H1 (cell line): ENCODE measurements around the gene PARP16. TPM values are rescaled to one million over a fixed set of nuclear protein-coding genes. Genes with fewer than 3 reads are reported as not detected.

Experiments
- CTCF ChIA-PET: fragments of 300-600 bp; sonication (Branson Sonifier 250); formaldehyde crosslinking; loops from one replicate; lab custom pipeline; 2021; ENCODE audit not compliant: partially characterized antibody; lab: Charles Lee
- POLR2A ChIA-PET: fragments of 300-600 bp; sonication (Branson Sonifier 250); formaldehyde crosslinking; loops from one replicate; lab custom pipeline; 2021; ENCODE audit warnings: inconsistent platforms; ENCODE audit not compliant: partially characterized antibody; lab: Charles Lee
- DNase-seq, 2 experiments: peaks; one replicate each; pipeline versions ENCODE4 v3.0.0 to v3.0.0-alpha.2; 2010 to 2022; ENCODE audit warnings: low spot score in 2 of 2, low read depth in 1 of 2, mixed read lengths in 1 of 2
- FAIRE-seq: peaks from 2 replicates; lab custom pipeline; 2011; peaks lifted over from hg19 to GRCh38; lab: Jason Lieb, UNC
- H2AFZ ChIP-seq: 2 replicates; pipeline ENCODE4 v1.8.1; 2012; ENCODE audit warnings: low read length, inconsistent platforms
- H2AK5ac ChIP-seq: 2 replicates; pipeline ENCODE4 v1.6.1; 2013; ENCODE audit warnings: low read depth, low read length
- H2BK120ac ChIP-seq: replicated peaks from 2 replicates; pipeline ENCODE3; 2013; ENCODE audit warnings: low read depth, low read length, inconsistent platforms
- H2BK12ac ChIP-seq: 2 replicates; pipeline ENCODE4 v1.6.1; 2013; ENCODE audit warnings: low read depth, low read length
- H2BK15ac ChIP-seq: 2 replicates; pipeline ENCODE4 v1.6.1; 2013; ENCODE audit warnings: low read length
- H2BK20ac ChIP-seq: 2 replicates; pipeline ENCODE4 v1.6.1; 2013; ENCODE audit warnings: low read length
- H2BK5ac ChIP-seq: 2 replicates; pipeline ENCODE4 v1.6.1; 2013; ENCODE audit warnings: low read depth, low read length
- H3K14ac ChIP-seq: 2 replicates; pipeline ENCODE4 v1.6.1; 2013; ENCODE audit warnings: inconsistent platforms; ENCODE audit not compliant: insufficient read length
- H3K18ac ChIP-seq: 2 replicates; pipeline ENCODE4 v1.6.1; 2013; ENCODE audit warnings: low read length; ENCODE audit errors: extremely low read depth
- H3K23ac ChIP-seq: 2 replicates; pipeline ENCODE4 v1.6.1; 2013; ENCODE audit warnings: inconsistent platforms; ENCODE audit not compliant: insufficient read length
- H3K23me2 ChIP-seq: 2 replicates; pipeline ENCODE4 v1.6.1; 2013; ENCODE audit warnings: low read depth, low read length
- H3K27ac ChIP-seq: 2 replicates; pipeline ENCODE4 v1.6.1; 2011; ENCODE audit warnings: low read depth, low read length, inconsistent platforms
- H3K27me3 ChIP-seq, 4 experiments: replicated peaks in 1 of 4; 1 replicate in 1 of 4; 2 replicates in 3 of 4; pipeline versions ENCODE4 v1.6.1 to v1.8.1; 2011 to 2013; ENCODE audit warnings: low read length in 3 of 4, mild to moderate bottlenecking in 3 of 4, inconsistent platforms in 2 of 4, mixed read lengths in 2 of 4, moderate library complexity in 1 of 4; ENCODE audit not compliant: control insufficient read depth in 3 of 4, insufficient read depth in 3 of 4; ENCODE audit errors: extremely low read depth in 1 of 4
- H3K36me3 ChIP-seq, 4 experiments: 2 replicates each; pipeline versions ENCODE4 v1.6.1 to v1.8.1; 2011 to 2013; ENCODE audit warnings: mild to moderate bottlenecking in 4 of 4, low read length in 3 of 4, moderate library complexity in 2 of 4, control low read depth in 1 of 4, inconsistent platforms in 1 of 4; ENCODE audit not compliant: insufficient read depth in 4 of 4, control insufficient read depth in 2 of 4
- H3K4ac ChIP-seq: replicated peaks from 2 replicates; pipeline ENCODE3; 2013; ENCODE audit warnings: low read length, low read depth, mixed read lengths, inconsistent platforms; ENCODE audit not compliant: insufficient read length
- H3K4me1 ChIP-seq, 4 experiments: replicated peaks in 1 of 4; 1 replicate in 1 of 4; 2 replicates in 3 of 4; pipeline versions ENCODE4 v1.6.1 to v1.8.1; 2011 to 2013; ENCODE audit warnings: low read length in 3 of 4, inconsistent platforms in 2 of 4, mixed read lengths in 1 of 4; ENCODE audit not compliant: insufficient read depth in 4 of 4, control insufficient read depth in 3 of 4
- H3K4me2 ChIP-seq, 2 experiments: 2 replicates each; pipeline versions ENCODE4 v1.6.1 to v1.8.1; 2011 to 2013; ENCODE audit warnings: low read depth in 2 of 2, low read length in 2 of 2, control low read depth in 1 of 2, inconsistent platforms in 1 of 2, mild to moderate bottlenecking in 1 of 2; ENCODE audit not compliant: insufficient read depth in 1 of 2
- H3K4me3 ChIP-seq, 4 experiments: fragments of 200-600, 300-600 bp in 1 of 4; sonication (generic), shearing (Covaris generic), sonication (Bioruptor Twin) in 1 of 4; 2 replicates each; pipeline versions ENCODE4 v1.5.1 to v1.8.1; 2011 to 2016; ENCODE audit warnings: low read length in 4 of 4, low read depth in 3 of 4, control low read depth in 2 of 4, inconsistent platforms in 2 of 4, mild to moderate bottlenecking in 2 of 4, mixed read lengths in 1 of 4, moderate library complexity in 1 of 4; ENCODE audit not compliant: insufficient read depth in 2 of 4; ENCODE audit errors: extremely low read depth in 1 of 4
- H3K56ac ChIP-seq: replicated peaks from 2 replicates; pipeline ENCODE3; 2013; ENCODE audit warnings: low read depth, mild to moderate bottlenecking, mixed read lengths, low read length, inconsistent platforms; ENCODE audit not compliant: insufficient read length
- H3K79me1 ChIP-seq: 2 replicates; pipeline ENCODE4 v1.6.1; 2013; ENCODE audit warnings: low read depth, low read length, control low read depth
- H3K79me2 ChIP-seq, 2 experiments: 2 replicates each; pipeline versions ENCODE4 v1.6.1 to v1.8.1; 2012 to 2013; ENCODE audit warnings: low read length in 2 of 2, mild to moderate bottlenecking in 2 of 2, inconsistent platforms in 1 of 2; ENCODE audit not compliant: insufficient read depth in 2 of 2, control insufficient read depth in 1 of 2
- H3K9ac ChIP-seq, 4 experiments: replicated peaks in 1 of 4; 1 replicate in 1 of 4; 2 replicates in 3 of 4; pipeline versions ENCODE4 v1.6.1 to v1.8.1; 2011 to 2013; ENCODE audit warnings: low read depth in 3 of 4, low read length in 3 of 4, control low read depth in 2 of 4, mild to moderate bottlenecking in 2 of 4, moderate library complexity in 2 of 4, inconsistent platforms in 1 of 4; ENCODE audit errors: extremely low read depth in 1 of 4
- H3K9me3 ChIP-seq, 2 experiments: 2 replicates each; pipeline versions ENCODE4 v1.6.1 to v1.8.1; 2012 to 2013; ENCODE audit warnings: mild to moderate bottlenecking in 2 of 2, moderate library complexity in 2 of 2, control low read depth in 1 of 2, inconsistent platforms in 1 of 2, low read depth in 1 of 2, low read length in 1 of 2, mixed read lengths in 1 of 2; ENCODE audit not compliant: insufficient read depth in 2 of 2
- H4K20me1 ChIP-seq, 2 experiments: replicated peaks in 1 of 2; 2 replicates each; pipeline versions ENCODE3 to v1.8.1; 2011 to 2013; ENCODE audit warnings: inconsistent platforms in 2 of 2, low read length in 2 of 2, mild to moderate bottlenecking in 1 of 2; ENCODE audit not compliant: insufficient read depth in 2 of 2, control insufficient read depth in 1 of 2
- H4K5ac ChIP-seq: 2 replicates; pipeline ENCODE4 v1.6.1; 2013; ENCODE audit warnings: low read length, low read depth, mixed read lengths, inconsistent platforms; ENCODE audit not compliant: insufficient read length
- H4K8ac ChIP-seq: 2 replicates; pipeline ENCODE4 v1.8.0; 2013; ENCODE audit warnings: mild to moderate bottlenecking, moderate library complexity, low read length, inconsistent platforms; ENCODE audit not compliant: insufficient read depth; ENCODE audit errors: extremely low read depth
- H4K91ac ChIP-seq: replicated peaks from 2 replicates; pipeline ENCODE3; 2013; ENCODE audit warnings: low read length, mixed read lengths, inconsistent platforms; ENCODE audit not compliant: insufficient read length
- BACH1 ChIP-seq: IDR thresholded peaks from 2 replicates; pipeline ENCODE4 v1.6.1; 2012; ENCODE audit warnings: low read length, improper control_type of control experiment
- GABPA ChIP-seq: IDR thresholded peaks from 2 replicates; pipeline ENCODE4 v1.6.1; 2011; ENCODE audit warnings: mild to moderate bottlenecking, low read length, moderate library complexity, borderline replicate concordance; ENCODE audit not compliant: insufficient read depth
- HDAC6 ChIP-seq: IDR thresholded peaks from one replicate; pipeline ENCODE4 v1.7.1; 2012; ENCODE audit warnings: low read depth, mild to moderate bottlenecking, inconsistent platforms, low read length, moderate library complexity
- RXRA ChIP-seq: IDR thresholded peaks from 2 replicates; pipeline ENCODE4 v1.6.1; 2011; ENCODE audit warnings: low read depth, mild to moderate bottlenecking, low read length, moderate library complexity; ENCODE audit not compliant: insufficient read depth
- SAP30 ChIP-seq: fragments of 300-600 bp; sonication (generic); IDR thresholded peaks from 2 replicates; pipeline ENCODE4 v1.7.1; 2012; ENCODE audit warnings: low read length, moderate library complexity, mild to moderate bottlenecking, inconsistent platforms; ENCODE audit not compliant: insufficient read depth, insufficient replicate concordance
- SIN3A ChIP-seq, 2 experiments: IDR thresholded peaks in 1 of 2; conservative IDR thresholded peaks in 1 of 2; 2 replicates each; pipeline ENCODE4 v1.6.1; 2011 to 2012; ENCODE audit warnings: low read length in 2 of 2, improper control_type of control experiment in 1 of 2, low read depth in 1 of 2, mild to moderate bottlenecking in 1 of 2
- TAF1 ChIP-seq: IDR thresholded peaks from 2 replicates; pipeline ENCODE4 v1.6.1; 2011; ENCODE audit warnings: mild to moderate bottlenecking, low read depth, low read length
- USF2 ChIP-seq: IDR thresholded peaks from 2 replicates; pipeline ENCODE4 v1.6.1; 2011; ENCODE audit warnings: low read length, improper control_type of control experiment
- WGBS, 2 experiments: shearing (Covaris generic) in 1 of 2; methylation state at CpG; one replicate each; pipeline versions ENCODE4 v1.1.6 to v1.1.7; 2013 to 2015; ENCODE audit warnings: low lambda C conversion rate in 2 of 2, mixed read lengths in 2 of 2, inconsistent platforms in 1 of 2, low coverage in 1 of 2, missing lambda C conversion rate in 1 of 2; ENCODE audit not compliant: insufficient replicate concordance in 2 of 2, insufficient coverage in 1 of 2, insufficient read length in 1 of 2; ENCODE audit errors: extremely low coverage in 1 of 2, missing lambda C conversion rate in 1 of 2; 5-methylcytosine and 5-hydroxymethylcytosine counted together
- polyA plus RNA-seq, 7 experiments: library from polyadenylated mRNA; depleted of rRNA in 3 of 7; stranded (reverse) in 5 of 7; unstranded in 2 of 7; fragments of >200 nt in 5 of 7; fragments of 200-250 nt in 2 of 7; gene quantifications; 1 replicate in 5 of 7; 2 replicates in 1 of 7; 4 replicates in 1 of 7; pipeline versions ENCODE4 v1.2.1 to v1.2.3, GENCODE V29; 2011 to 2013; ENCODE audit warnings: missing spikeins in 2 of 7, mixed read lengths in 2 of 7
- total RNA-seq: library from RNA; stranded (reverse); fragmentation: NEBNext Ultra II Directional; extraction: Animal tissue kit (Norgen Biotek cat#: 25700); gene quantifications from 2 replicates; pipeline ENCODE4 v1.2.1, GENCODE V29; 2021
- TF ChIP-seq, protein P1 (sequence below): IDR thresholded peaks from 2 replicates; pipeline ENCODE4 v1.6.1; 2011; ENCODE audit warnings: low read depth, mild to moderate bottlenecking, low read length; ENCODE audit not compliant: insufficient read depth

Gene PARP16
- total and polyA plus RNA-seq, 2 of the 8 experiments (the other 6 are each of a cell fraction or from before 2014, with no cell fraction given): 3.7 to 5.0 TPM

GRCh38 chr15:65285291-65286068 lies 1.2 kb downstream of the PARP16 start:
- no peak overlapping the region for H2BK5ac ChIP-seq
- no peaks in the 10 kb centered on the region for H3K36me3 ChIP-seq
- H3K79me2 ChIP-seq: no peaks in the 10 kb centered on the region
- peaks cover 0 to 1% of the 10 kb centered on the region in 2 experiments for H4K20me1 ChIP-seq
- no peak overlapping the region for H2AK5ac ChIP-seq
- 79% methylated on average over 10 of the region's 10 CpGs; no CpG with 5 or more reads in 1 of the 2 experiments for WGBS, 2 experiments
- peak overlapping the region; percentile 93 to 100 for H3K4me2 ChIP-seq
- H4K91ac ChIP-seq: no peak overlapping the region
- H3K56ac ChIP-seq: no peak overlapping the region
- H3K27ac ChIP-seq: no peak overlapping the region
- H2BK120ac ChIP-seq: no peak overlapping the region
- H2AFZ ChIP-seq: peak overlapping the region; percentile 38
- no peak for DNase-seq
- no peaks in the 10 kb centered on the region for H3K9me3 ChIP-seq
- H2BK15ac ChIP-seq: no peak overlapping the region
- H3K4me1 ChIP-seq: peaks cover 0 to 10% (median 7%) of the 10 kb centered on the region in 4 experiments; a peak in 5 of 7 replicates
- no peak overlapping the region; the same call in 1 of the 2 replicates for H3K18ac ChIP-seq
- peaks cover 8% of the 10 kb centered on the region for H3K23me2 ChIP-seq
- no peak overlapping the region for H3K23ac ChIP-seq
- H3K9ac ChIP-seq: peak overlapping the region in 3 of 4 experiments; percentile 53 to 71 (median 67); a peak in 3 of 7 replicates
- H2BK20ac ChIP-seq: no peak overlapping the region
- H3K79me1 ChIP-seq: no peaks in the 10 kb centered on the region
- peaks cover 0 to 10% (median 10%) of the 10 kb centered on the region in 4 experiments; a peak in 6 of 7 replicates for H3K27me3 ChIP-seq
- CTCF ChIA-PET: interaction anchor here (0.9 to 11.1 kb wide), 19 partner anchors 8 to 252 kb away, joined by 3 to 114 read pairs (median 5); partner anchors contain the start of gene CILP
- no peak overlapping the region for H4K8ac ChIP-seq
- peak overlapping the region; percentile 69 to 77 (median 75) for H3K4me3 ChIP-seq
- no peak overlapping the region for H2BK12ac ChIP-seq
- no peak overlapping the region for H3K14ac ChIP-seq
- no peak overlapping the region for H4K5ac ChIP-seq
- H3K4ac ChIP-seq: no peak overlapping the region
- FAIRE-seq: no peak
- POLR2A ChIA-PET: interaction anchor here (1.2 to 10.1 kb wide), 5 partner anchors 10 to 100 kb away, joined by 8 to 123 read pairs (median 20); partner anchors contain the start of genes CLPX, RNU5A-1 and RNU5B-1
- TF ChIP-seq, protein P1, sequence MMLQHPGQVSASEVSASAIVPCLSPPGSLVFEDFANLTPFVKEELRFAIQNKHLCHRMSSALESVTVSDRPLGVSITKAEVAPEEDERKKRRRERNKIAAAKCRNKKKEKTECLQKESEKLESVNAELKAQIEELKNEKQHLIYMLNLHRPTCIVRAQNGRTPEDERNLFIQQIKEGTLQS: no peak
- no peak for TF ChIP-seq BACH1
- TF ChIP-seq USF2: no peak
- no peak for TF ChIP-seq SAP30
- TF ChIP-seq HDAC6: no peak
- 0 out of 4 replicates have a peak, but pooled peaks of 1 of the 2 experiments have one; percentile 31 for TF ChIP-seq SIN3A (conservative IDR thresholded peaks at IDR 0.05 in 1 of 2, IDR thresholded peaks at IDR 0.05 in 1 of 2; ENCODE audit: low read depth in 1 of 2, low read length in 2 of 2)
- no peak for TF ChIP-seq RXRA
- TF ChIP-seq GABPA: no peak
- no peak for TF ChIP-seq TAF1
